HepG2 (cell line): ENCODE measurements around the gene CREBRF. TPM values are rescaled to one million over a fixed set of nuclear protein-coding genes. Genes with fewer than 3 reads are reported as not detected.

Source experiments
- MAZ ChIP-seq, 2 experiments: sonication (generic) in 1 of 2; formaldehyde crosslinking in 1 of 2; IDR thresholded peaks; 2 replicates each; pipeline versions ENCODE4 v1.5.0 to v1.6.1; 2012 to 2020; ENCODE audit warnings: low read depth in 2 of 2, mild to moderate bottlenecking in 2 of 2, borderline replicate concordance in 1 of 2, improper control_type of control experiment in 1 of 2, low read length in 1 of 2, missing genetic modification reagents in 1 of 2, moderate library complexity in 1 of 2
- MXD4 ChIP-seq: IDR thresholded peaks from 2 replicates; pipeline ENCODE4 v1.6.1; 2016; ENCODE audit warnings: mild to moderate bottlenecking, missing biosample characterization, missing genetic modification reagents
- ONECUT2 ChIP-seq: sonication (generic); formaldehyde crosslinking; IDR thresholded peaks from 2 replicates; pipeline ENCODE4 v1.4.0; 2020; ENCODE audit warnings: missing genetic modification reagents
- RXRB ChIP-seq: IDR thresholded peaks from 2 replicates; pipeline ENCODE4 v1.6.1; 2016; ENCODE audit warnings: borderline replicate concordance, missing genetic modification reagents, missing compliant biosample characterization
- SAP130 ChIP-seq: IDR thresholded peaks from 2 replicates; pipeline ENCODE4 v1.6.1; 2016; ENCODE audit warnings: low read depth
- TBX3 ChIP-seq: fragments of 450-650 bp; IDR thresholded peaks from 2 replicates; pipeline ENCODE4 v1.6.1; 2017; ENCODE audit warnings: antibody characterized with exemption, mild to moderate bottlenecking, inconsistent platforms, borderline replicate concordance
- TCF7L2 ChIP-seq: IDR thresholded peaks from 2 replicates; pipeline ENCODE4 v1.6.1; 2011; ENCODE audit warnings: mild to moderate bottlenecking, low read depth, low read length, moderate library complexity
- ZFP90 ChIP-seq: sonication (generic); formaldehyde crosslinking; IDR thresholded peaks from 2 replicates; pipeline ENCODE4 v1.8.0; 2022; ENCODE audit warnings: missing genetic modification reagents, mild to moderate bottlenecking, inconsistent platforms, borderline replicate concordance
- ZGPAT ChIP-seq: IDR thresholded peaks from 2 replicates; pipeline ENCODE4 v1.6.1; 2016; ENCODE audit warnings: mild to moderate bottlenecking
- ZNF576 ChIP-seq: sonication (generic); formaldehyde crosslinking; IDR thresholded peaks from 2 replicates; pipeline ENCODE4 v1.4.0; 2020; ENCODE audit warnings: mild to moderate bottlenecking, missing genetic modification reagents
- ZNF598 ChIP-seq: sonication (generic); formaldehyde crosslinking; IDR thresholded peaks from 2 replicates; pipeline ENCODE4 v1.5.1; 2020; ENCODE audit warnings: mild to moderate bottlenecking, missing genetic modification reagents, borderline replicate concordance
- ZNF605 ChIP-seq: sonication (generic); formaldehyde crosslinking; IDR thresholded peaks from 2 replicates; pipeline ENCODE4 v1.8.0; 2022; ENCODE audit warnings: mild to moderate bottlenecking, missing genetic modification reagents
- ZNF713 ChIP-seq: sonication (generic); formaldehyde crosslinking; IDR thresholded peaks from 2 replicates; pipeline ENCODE4 v1.4.0; 2020; ENCODE audit warnings: mild to moderate bottlenecking, missing genetic modification reagents
- ZNF724P ChIP-seq: sonication (generic); formaldehyde crosslinking; IDR thresholded peaks from 2 replicates; pipeline ENCODE4 v1.8.0; 2022; ENCODE audit warnings: missing genetic modification reagents, borderline replicate concordance
- ZNF781 ChIP-seq: sonication (generic); formaldehyde crosslinking; IDR thresholded peaks from 2 replicates; pipeline ENCODE4 v1.5.1; 2020; ENCODE audit warnings: borderline replicate concordance, mild to moderate bottlenecking, missing genetic modification reagents; ENCODE audit errors: not compliant biosample characterization
- ZNF841 ChIP-seq: sonication (generic); formaldehyde crosslinking; IDR thresholded peaks from 2 replicates; pipeline ENCODE4 v1.8.1; 2023; ENCODE audit warnings: missing genetic modification reagents, borderline replicate concordance
- ZNF891 ChIP-seq: sonication (generic); formaldehyde crosslinking; IDR thresholded peaks from 2 replicates; pipeline ENCODE4 v1.5.0; 2020; ENCODE audit warnings: mild to moderate bottlenecking, missing genetic modification reagents
- ZSCAN12 ChIP-seq: sonication (generic); formaldehyde crosslinking; IDR thresholded peaks from 2 replicates; pipeline ENCODE4 v1.9.0; 2021; ENCODE audit warnings: mild to moderate bottlenecking, missing genetic modification reagents
- polyA plus RNA-seq, 8 experiments: library from polyadenylated mRNA; depleted of rRNA in 3 of 8; stranded (reverse) in 7 of 8; unstranded in 1 of 8; fragments of >200 nt; fragmentation: Illumina TruSeq in 4 of 8; extraction: Trizol in 4 of 8; gene quantifications; 2 replicates each; pipeline versions ENCODE4 v1.2.1 to v1.2.3, GENCODE V29; 2011 to 2016; ENCODE audit warnings: low read depth in 4 of 8, missing spikeins in 1 of 8, mixed read lengths in 1 of 8; ENCODE audit not compliant: insufficient read depth in 1 of 8
- total RNA-seq, 5 experiments: library from RNA; depleted of rRNA; stranded (reverse); fragments of >200 nt; fragmentation: Illumina TruSeq; extraction: Trizol; gene quantifications; 2 replicates each; pipeline ENCODE4 v1.2.3, GENCODE V29; 2016; ENCODE audit warnings: low read depth in 1 of 5
- TF ChIP-seq, protein P1 (sequence below): sonication (generic); formaldehyde crosslinking; IDR thresholded peaks from one replicate; pipeline ENCODE4 v1.5.1; 2020; ENCODE audit warnings: mild to moderate bottlenecking, missing genetic modification reagents; ENCODE audit errors: not compliant biosample characterization

CREBRF gene
- total and polyA plus RNA-seq, 2 of the 13 experiments (the other 11 are each of a cell fraction or from before 2014, with no cell fraction given): 4.5 to 10.2 TPM

DNA sequence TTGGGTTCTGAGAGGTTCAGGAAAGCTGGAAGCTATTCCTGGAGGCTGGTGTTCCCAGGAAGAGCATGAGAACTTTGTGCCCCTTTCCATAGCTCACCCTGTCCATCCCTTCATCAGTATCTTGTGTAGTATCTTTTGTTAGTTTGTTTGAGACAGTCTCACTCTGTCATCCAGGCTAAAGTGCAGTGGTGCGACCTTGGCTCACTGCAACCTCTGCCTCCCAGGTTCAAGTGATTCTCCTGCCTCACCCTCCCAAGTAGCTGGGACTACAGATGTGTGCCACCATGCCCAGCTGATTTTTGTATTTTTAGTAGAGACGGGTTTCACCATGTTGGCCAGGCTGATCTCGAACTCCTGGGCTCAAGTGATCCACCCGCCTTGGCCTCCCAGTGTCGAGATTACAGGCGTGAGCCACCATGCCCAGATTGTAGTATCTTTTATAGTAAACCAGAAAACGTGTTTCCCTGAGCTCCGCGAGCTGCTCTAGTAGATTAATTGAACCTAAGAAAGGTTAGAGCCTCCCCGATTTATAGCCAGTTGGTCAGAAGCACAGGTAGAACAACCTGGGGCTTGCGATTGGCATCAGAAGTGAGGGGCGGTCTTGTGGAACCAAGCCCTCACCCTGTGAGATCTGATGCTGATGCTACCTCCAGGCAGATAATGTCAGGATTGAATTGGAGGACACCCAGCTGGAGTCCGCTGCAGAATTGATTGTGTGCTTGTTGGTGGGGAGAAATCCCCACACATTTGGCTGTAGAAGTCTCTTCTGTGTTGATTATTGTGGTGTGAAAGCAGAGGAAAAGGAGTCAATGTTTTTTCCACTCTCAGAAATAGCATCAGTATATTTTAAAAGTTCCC, 40.3 kb upstream of the CREBRF start (continued):
- TF ChIP-seq, protein P1, sequence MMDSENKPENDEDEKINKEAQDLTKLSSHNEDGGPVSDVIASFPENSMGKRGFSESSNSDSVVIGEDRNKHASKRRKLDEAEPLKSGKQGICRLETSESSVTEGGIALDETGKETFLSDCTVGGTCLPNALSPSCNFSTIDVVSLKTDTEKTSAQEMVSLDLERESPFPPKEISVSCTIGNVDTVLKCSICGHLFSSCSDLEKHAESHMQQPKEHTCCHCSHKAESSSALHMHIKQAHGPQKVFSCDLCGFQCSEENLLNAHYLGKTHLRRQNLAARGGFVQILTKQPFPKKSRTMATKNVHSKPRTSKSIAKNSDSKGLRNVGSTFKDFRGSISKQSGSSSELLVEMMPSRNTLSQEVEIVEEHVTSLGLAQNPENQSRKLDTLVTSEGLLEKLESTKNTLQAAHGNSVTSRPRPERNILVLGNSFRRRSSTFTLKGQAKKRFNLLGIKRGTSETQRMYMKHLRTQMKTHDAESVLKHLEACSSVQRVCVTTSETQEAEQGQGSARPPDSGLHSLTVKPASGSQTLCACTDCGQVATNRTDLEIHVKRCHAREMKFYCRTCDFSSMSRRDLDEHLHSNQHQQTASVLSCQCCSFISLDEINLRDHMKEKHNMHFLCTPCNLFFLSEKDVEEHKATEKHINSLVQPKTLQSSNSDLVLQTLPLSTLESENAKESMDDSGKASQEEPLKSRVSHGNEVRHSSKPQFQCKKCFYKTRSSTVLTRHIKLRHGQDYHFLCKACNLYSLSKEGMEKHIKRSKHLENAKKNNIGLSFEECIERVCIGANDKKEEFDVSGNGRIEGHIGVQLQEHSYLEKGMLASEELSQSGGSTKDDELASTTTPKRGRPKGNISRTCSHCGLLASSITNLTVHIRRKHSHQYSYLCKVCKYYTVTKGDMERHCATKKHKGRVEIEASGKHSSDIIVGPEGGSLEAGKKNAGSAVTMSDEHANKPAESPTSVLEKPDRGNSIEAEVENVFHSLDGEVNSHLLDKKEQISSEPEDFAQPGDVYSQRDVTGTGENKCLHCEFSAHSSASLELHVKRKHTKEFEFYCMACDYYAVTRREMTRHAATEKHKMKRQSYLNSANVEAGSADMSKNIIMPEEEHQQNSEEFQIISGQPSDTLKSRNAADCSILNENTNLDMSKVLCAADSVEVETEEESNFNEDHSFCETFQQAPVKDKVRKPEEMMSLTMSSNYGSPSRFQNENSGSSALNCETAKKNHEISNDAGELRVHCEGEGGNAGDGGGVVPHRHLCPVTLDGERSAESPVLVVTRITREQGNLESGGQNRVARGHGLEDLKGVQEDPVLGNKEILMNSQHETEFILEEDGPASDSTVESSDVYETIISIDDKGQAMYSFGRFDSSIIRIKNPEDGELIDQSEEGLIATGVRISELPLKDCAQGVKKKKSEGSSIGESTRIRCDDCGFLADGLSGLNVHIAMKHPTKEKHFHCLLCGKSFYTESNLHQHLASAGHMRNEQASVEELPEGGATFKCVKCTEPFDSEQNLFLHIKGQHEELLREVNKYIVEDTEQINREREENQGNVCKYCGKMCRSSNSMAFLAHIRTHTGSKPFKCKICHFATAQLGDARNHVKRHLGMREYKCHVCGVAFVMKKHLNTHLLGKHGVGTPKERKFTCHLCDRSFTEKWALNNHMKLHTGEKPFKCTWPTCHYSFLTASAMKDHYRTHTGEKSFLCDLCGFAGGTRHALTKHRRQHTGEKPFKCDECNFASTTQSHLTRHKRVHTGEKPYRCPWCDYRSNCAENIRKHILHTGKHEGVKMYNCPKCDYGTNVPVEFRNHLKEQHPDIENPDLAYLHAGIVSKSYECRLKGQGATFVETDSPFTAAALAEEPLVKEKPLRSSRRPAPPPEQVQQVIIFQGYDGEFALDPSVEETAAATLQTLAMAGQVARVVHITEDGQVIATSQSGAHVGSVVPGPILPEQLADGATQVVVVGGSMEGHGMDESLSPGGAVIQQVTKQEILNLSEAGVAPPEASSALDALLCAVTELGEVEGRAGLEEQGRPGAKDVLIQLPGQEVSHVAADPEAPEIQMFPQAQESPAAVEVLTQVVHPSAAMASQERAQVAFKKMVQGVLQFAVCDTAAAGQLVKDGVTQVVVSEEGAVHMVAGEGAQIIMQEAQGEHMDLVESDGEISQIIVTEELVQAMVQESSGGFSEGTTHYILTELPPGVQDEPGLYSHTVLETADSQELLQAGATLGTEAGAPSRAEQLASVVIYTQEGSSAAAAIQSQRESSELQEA (CRISPR knock-in tag): no peak
- no peak for TF ChIP-seq ZNF576 (CRISPR knock-in tag)
- peak; percentile 41; the same call in 1 of the 2 replicates for TF ChIP-seq ZNF605 (CRISPR knock-in tag)
- no peak for TF ChIP-seq ZNF781 (CRISPR knock-in tag)
- no peak for TF ChIP-seq ONECUT2 (CRISPR knock-in tag)
- peak; percentile 62 for TF ChIP-seq SAP130 (CRISPR knock-in tag)
- TF ChIP-seq ZNF841 (CRISPR knock-in tag): no peak
- no peak; the same call in 1 of the 2 replicates for TF ChIP-seq ZGPAT (CRISPR knock-in tag)
- TF ChIP-seq MAZ (IDR thresholded peaks at IDR 0.05; ENCODE audit: borderline replicate concordance, low read depth, low read length): no peak
- no peak for TF ChIP-seq MAZ (CRISPR knock-in tag; IDR thresholded peaks at IDR 0.05; ENCODE audit: low read depth)
- no peak for TF ChIP-seq TCF7L2
- no peak for TF ChIP-seq ZFP90
- peak; percentile 69; the same call in 1 of the 2 replicates for TF ChIP-seq RXRB (CRISPR knock-in tag)
- no peak for TF ChIP-seq MXD4 (CRISPR knock-in tag)
- TF ChIP-seq TBX3: no peak
- no peak for TF ChIP-seq ZNF713 (CRISPR knock-in tag)
- no peak for TF ChIP-seq ZNF724P (CRISPR knock-in tag)
- TF ChIP-seq ZSCAN12 (CRISPR knock-in tag): no peak
- TF ChIP-seq ZNF891 (CRISPR knock-in tag): no peak
- TF ChIP-seq ZNF598: no peak
